Glomerular endothelial cell (primary cell): ENCODE results near the gene ZNF48. TPM values are rescaled to one million over a fixed set of nuclear protein-coding genes. Genes with fewer than 3 reads are reported as not detected.

ENCODE experiments used
- DNase-seq: peaks from one replicate; pipeline ENCODE4 v3.0.0-alpha.2; 2011; ENCODE audit warnings: low read depth, low spot score; ENCODE audit errors: extremely low read depth
- total RNA-seq: library from RNA; depleted of rRNA; stranded (reverse); fragments of >200 nt; gene quantifications from 2 replicates; pipeline ENCODE4 v1.2.3, GENCODE V29; 2015

The ZNF48 gene
- total RNA-seq, 1 donor from 2014 or later: 14.4 TPM

DNA sequence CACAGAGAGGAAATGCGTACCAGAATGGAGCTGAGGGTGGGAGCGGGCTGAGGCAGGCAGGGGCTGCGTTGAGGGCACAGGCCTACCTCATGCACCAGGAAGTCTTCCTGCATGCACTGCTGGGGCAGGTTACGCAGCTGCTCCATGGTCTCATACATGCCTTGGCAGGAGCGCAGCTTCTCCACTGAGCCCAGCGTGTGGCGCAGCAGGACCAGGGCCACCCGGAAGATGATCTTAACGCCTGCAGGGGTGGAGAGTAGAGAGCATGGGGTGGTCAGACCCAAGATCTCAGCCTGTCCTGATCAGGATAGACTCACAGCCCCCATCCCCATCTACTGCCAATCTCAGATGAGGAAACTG, 36.7 kb upstream of the ZNF48 start:
- DNase-seq: no peak

DNA sequence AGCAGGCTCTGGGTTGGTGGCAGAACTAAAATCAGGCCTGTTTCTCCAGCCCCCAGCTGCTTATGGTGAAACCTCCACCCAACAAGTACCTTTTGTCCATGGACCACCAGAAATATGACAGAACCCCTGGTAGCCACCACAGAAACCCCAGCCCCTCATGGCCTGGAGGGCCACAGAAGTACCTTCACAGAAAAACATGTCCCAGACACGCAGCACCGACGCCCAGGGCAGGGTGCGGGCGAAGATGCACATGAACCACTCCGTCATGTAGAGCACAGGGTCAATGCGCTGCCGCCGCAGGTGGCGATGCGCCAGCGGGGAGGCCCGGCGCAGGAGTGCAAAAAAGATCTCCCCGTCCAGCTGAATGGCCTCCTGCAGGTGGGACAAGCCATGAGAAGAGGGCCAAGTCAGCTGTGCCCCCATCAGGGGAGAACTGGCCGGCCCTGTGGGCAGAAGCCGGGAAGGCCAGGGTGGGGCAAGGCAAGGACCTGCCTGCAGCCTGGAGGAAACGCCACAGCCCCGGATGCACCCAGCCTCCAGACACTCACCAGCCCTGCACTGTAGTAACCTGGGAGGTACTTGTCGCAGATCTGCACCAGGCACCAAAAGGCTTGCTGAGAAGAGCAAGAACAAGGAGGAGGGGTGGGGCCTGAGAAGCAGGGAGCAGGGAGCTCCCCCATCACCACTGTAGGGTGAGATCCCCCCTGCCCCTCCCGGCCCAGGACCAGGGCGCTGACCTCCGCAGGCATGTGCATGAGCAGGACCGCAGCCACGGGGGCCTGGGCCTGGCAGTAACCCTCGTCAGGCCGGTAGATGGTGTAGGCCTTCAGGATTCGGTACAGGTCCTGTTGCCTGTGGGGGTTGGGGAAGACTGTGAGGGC, 36.0 kb upstream of the ZNF48 start:
- DNase-seq: no peak

DNA sequence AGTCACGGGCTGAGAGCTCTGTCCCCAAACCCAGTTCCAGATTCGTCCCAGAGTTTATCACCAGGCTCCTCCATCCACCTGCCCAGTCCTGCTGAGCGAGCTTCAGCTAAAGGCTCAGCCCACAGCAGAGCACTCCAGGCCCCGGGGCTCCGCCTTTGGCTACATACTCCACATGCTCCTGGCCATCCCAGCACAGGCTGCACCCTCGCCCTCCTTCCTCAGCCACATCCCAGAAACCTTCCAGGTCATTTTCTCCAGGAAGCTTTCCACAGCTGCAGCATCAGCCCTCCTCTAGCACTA, 35.4 kb upstream of the ZNF48 start:
- no peak for DNase-seq

DNA sequence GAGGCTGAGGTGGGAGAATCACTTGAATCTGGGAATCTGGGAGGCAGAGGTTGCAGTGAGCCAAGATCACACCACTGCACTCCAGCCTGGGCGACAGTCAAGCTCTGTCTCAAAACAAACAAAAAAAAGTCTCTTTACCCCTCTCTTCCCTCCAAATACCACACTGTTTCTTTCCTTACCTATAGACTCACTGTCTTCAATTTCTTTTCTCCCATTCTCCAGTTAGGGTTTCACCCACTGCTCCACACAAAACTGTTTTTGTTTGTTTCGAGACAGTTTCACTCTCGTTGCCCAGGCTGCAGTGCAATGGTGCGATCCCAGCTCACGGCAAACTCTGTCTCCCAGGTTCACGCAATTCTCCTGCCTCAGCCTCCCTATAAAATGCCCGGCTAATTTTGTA, 34.0 kb upstream of the ZNF48 start:
- DNase-seq: no peak

DNA sequence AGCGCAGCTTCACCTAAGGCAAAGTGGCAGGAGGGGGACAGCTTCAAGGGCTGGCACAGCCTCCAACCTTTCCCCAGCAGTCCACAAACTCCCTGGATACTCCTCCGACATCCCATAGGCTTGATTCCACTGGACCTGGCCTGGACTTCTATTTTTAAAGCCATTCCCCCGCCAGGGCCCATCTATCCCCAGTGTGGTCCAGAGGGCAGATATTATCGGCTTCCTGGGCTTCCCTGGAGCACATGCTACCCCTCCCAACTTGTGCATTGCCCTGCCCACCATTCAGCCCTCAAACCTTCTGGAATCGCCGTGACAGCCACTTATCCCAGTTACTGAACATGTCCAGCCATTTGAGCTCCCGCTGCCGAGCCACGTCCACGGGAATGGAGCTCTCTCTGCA, 30.0 kb upstream of the ZNF48 start:
- DNase-seq: no peak

DNA sequence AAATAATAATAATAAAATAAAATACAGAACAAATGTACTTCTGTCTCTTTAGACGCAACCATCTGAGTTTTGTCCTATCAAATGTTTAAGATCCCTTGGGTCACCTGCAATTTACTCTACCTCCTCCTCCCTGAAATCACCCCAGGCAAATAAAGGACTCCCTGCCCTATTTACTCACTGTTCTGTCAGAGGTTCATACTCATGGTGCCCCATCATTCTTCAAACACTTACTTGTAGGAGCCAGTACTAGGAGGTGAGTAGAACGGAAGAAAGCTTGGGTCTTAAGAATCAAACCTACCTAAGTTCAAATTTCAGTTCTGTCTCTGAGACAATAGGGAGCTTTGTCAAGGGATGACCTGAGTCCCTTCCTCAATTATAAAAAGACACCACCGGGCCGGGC, 28.7 kb upstream of the ZNF48 start:
- no peak for DNase-seq

DNA sequence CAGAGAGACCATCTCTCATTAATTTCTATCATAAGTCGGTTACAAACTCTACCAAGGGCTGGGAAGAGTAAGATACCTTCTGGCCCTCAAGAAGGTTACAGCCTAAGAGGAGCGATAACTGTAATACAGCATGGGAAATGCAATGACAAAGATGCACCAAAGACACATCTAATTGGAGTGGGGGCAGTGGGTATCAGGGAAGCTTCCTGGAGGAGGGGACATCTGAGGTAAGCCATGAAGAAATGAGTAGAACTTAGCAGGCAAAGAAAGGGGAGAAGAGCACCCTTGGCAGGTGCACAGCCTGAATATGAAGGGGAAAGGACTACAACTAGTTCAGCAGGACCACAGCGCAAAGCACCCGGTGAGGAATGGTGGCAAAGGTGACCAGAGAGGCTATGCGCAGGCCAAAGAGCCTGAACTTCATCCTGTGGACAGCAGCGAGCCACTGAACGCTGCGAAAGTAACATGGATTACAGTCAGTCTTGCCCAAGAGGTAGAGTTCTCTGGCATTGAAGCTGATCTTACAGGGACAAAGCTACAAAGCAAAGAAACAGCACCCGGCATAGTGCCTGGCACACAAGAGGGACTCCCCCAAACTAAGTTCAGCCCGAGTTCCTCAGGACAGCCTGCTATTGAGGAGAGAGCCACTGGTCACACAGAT, 27.7 kb upstream of the ZNF48 start:
- no peak for DNase-seq

DNA sequence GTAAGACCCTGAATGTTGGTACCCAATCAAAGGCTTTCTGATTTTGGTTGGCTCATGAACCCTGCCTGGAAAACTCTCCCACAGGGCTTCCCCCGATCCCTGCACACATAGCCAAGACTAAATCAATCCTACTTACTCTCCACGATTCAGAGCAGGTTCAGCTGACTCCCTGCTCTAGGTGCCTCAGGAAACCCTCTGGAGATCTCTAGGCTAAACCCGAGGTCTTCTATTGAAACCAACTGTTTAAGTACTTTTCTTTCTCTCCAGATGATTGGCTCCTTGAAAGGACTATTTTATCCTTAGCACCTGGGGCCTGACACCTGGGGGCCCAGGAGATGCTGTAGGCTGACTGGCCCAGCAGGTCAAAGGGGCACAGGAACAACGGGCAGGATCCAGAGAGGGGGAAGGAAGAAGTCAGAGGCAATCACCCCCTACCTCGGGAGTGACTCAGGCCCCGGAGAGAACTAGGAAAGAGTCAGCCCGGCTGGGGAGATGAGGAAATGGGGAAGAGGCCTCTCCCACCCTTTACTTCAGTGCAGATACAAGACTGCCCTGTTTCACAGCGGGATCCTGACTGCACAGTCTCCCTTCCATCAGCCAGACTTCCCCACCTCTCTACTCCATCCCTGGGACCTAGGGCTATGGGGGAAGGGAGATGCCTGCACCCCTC, 27.0 kb upstream of the ZNF48 start:
- DNase-seq: no peak

DNA sequence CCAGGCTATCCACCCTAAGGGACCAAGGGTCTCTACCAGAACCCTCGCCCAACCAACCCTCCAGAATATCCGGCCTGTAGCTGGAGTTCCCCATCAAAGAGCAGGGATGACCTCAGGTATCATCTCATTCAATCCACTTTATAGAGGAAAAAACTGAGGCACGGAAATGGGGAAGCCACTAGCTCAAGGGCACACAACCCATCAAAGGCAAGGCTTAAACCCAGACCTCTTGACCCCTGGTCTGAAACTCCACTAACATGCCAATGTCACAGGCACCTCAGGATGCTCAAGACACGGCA, 26.5 kb upstream of the ZNF48 start:
- no peak for DNase-seq

DNA sequence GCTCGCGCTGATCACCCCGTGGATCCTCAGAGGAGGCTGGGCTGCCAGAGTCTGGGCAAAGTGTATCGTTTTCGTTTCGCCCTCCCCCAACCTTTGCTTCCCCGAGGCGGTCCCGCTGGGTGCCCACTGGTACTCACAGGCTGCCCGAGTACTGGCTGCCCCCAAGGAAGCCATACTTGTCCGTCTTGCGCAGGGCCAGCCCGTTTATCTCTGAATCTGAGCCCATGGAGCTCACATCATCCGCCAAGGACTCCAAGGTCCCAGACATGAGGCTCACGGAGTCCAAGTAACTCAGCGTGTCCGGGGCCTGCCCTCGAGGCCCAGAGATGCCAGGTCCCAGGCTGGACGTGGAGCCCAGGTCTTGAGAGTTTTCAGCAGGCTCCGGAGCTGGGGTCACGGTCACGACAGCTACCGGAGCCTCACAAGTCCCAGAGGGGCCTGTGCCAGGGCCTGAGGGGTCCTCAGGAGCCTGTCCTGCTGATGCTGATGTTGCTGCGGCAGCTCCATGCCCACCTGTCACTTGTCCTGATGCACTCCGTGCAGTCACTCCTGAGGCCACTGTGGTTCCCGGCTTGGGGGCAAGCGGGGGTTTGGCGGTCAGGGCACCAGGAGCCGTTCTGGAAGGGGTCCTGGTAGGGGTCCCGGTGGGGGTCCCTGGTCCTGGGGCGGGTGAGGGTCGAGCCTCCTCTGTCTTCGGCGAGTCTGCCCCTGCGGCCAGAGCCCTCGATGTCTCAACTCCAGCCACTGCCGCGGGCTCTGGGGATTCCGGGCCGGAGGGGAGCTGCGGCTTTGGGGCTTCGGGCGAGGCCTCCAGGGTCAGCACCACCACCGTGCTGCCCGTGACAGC, 25.9 kb upstream of the ZNF48 start:
- DNase-seq: no peak

DNA sequence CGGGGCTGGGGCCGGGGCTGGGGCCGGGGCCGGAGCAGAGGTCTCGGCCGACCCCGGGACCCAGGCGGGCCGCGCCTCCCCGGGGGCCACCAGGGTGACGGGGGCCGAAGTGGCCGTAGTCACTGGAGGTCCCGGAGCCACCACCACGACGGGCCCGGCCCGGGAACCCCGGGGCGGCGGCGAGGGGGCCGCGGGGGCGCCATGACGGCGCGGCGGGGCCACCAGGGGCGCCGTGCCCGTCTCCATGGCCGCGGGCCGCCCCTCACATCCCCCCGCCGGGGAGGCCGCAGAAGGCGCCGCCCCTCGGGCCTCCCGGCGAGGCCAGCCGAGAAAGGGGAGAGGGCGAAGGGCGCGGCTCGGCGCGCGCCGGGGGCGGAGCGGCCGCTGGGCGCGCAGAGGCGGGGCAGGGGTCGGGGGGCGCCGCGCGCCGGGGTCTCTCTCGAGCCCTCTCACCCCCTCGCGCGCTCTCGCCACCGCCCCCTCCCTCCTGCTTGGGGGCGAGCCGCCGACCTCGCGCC, 25.2 kb upstream of the ZNF48 start:
- no peak for DNase-seq

DNA sequence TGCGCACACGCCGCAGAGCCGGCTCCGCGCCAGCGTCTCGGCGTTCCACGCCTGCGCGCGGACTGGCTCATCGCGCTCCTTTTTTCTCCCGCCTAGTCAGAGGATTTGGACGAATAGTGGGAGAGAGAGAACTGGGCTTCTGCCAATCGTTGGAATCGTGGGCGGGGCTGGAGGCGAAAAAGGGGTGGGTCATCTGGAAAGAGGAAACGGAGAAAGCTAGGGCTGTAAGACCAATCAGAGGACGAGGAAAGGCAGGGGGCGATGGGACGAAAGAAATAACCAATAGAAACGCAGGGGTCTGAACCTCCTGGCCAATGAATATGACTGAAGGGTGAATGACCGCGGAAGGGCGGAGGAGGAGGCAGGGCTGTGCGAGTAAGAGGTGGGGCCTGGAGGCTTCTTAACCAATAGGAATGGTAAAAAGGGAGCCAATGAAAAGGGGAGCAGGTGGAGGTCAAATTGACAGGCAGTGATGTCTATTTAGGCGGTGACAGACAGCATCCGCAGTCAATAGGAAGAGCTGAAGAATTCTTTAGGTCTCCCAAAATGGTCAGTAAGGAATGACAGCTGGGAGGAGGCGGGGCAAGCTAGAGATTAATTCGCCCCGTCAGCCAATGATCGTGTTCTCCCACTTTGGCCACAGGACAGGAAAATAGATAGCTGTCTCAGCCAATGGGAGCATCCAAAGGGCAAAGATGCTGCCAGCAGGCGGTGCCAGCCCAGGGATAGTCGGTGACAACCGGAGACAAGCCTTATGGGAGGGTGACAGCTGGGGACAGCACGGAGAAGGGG, 24.6 kb upstream of the ZNF48 start, which contains the start of gene TBC1D10B:
Gene TBC1D10B (minus strand): TSS at position 39 of the 792 bp plus-strand sequence. CDS start 311 bp downstream, outside the sequence.
- peak; percentile 100 for DNase-seq

DNA sequence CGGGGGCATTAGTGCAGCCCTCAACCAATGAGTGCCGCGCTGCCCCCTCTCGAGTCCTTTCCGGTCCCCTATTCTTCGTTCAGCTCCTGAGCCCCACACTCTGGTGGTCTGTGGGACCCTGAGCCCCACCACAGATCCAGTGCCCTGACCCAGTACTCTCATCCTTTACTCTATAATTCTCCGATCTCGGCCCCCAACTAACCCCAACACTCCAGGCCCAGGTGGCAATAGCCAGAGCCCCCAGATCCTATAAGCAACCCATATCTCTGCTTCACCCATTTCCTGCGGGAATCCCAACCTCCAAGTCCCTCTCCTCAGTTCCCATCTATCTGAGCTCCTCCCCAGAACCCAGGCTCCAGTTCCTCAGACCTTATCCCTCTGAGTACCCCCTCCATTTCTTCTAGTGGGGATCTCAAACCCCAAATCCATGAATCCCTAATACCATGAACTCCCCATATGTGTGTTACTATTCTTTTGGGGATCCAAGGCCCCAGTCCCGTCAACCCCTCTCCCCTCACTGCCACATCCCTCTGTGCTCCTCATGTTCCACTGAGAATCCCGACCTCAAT, 23.9 kb upstream of the ZNF48 start:
- DNase-seq: no peak

DNA sequence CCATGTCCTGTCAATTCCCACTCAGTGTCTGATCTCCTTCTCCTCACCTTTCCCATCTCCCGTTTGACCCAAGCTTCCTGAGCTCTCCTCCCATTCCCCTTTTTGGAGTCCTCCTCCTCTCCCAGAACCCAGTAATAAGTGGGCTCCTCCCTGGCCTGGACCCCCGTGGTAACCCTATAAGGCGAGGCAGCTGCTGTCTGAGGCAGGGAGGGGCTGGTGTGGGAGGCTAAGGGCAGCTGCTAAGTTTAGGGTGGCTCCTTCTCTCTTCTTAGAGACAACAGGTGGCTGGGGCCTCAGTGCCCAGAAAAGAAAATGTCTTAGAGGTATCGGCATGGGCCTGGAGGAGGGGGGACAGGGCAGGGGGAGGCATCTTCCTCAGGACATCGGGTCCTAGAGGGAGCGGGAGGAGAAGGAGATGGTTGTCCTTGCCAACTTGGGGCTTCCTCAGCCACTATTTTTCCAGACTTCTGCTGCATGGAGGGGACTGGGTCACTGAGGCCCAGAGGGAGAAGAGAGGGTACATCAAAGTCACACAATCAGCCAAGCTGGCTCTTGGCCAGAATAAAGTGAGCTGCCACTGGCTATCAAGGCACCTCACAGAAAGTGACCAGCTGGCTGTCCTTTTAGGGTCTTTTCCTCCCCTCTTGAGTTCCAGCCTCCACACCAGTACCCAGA, 23.0 kb upstream of the ZNF48 start:
- no peak for DNase-seq

DNA sequence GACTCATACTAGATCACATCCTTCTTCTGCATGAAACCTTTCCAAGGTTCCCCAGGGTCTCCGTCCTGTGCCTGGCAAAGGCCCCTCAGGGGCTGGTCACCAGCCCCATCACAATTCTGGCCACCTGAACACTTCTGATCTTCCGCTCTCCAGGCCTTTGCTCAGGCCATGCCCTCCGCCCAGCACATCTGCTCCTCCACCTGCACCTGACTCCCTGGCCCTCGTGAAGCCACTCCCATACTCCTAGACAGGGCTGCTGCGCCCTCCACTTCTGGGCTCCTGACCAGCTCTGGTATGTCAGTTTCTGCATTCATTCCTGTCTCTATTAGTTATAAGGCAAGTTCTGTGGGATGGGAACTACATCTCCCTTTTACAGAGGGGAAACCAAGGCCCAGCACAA, 22.5 kb upstream of the ZNF48 start:
- DNase-seq: no peak

DNA sequence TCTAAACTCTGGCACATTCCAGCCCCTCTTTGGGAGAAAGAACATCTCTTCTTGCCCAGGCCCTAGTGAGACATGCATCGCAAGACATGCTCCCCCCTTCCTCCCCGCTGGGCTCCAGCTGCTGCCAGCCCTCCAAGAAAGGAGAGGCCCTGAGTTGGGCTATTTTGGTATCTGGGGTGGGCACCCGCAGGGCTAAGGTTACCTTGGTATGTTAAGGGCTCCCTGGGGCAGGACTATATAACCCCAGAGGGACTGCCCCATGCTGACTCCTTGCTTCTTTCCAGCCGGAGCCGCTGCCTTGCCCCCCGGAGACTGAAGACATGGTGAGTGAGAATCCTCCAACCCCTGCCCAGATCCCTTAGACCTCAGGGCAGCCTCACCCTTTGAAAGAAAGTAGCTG, 20.7 kb upstream of the ZNF48 start, which contains the start of gene MYL11:
Gene MYL11 (plus strand): TSS at position 265 of the 400 bp plus-strand sequence. CDS start 56 bp downstream, at position 321.
- DNase-seq: no peak

DNA sequence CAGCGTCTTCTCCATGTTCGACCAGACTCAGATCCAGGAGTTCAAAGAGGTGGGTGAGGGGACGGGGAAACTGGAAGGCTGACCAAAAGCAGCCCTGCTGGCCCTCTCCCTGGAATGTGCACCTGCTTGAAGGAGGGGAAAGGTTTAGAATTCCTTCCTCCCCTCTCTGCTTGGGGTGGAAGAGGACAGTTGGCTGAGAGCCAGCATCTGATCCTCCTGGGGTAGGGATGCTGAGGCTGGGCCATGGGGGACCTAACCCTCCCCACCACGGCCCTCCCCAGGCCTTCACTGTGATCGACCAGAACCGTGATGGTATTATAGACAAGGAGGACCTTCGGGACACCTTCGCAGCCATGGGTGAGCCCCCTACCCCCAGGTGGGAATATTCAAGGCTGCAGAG, 19.4 kb upstream of the ZNF48 start:
- no peak for DNase-seq

DNA sequence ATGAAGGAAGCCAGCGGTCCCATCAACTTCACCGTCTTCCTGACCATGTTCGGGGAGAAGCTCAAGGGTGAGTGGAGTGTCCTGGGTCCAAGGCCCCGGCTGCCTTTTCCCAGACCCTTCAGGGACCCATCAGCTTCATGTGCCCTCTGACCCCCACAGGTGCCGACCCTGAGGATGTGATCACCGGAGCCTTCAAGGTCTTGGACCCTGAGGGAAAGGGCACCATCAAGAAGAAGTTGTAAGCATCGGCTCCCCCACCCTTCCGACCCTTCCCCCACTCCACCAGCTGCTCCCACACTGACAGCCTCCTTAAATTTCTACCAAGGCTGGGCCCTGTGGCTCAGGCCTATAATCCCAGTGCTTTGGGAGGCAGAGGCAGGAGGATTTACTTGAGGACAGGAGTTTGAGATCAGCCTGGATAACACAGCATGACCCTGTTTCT, 18.7 kb upstream of the ZNF48 start:
- no peak for DNase-seq
